NCI-H2107 (cell line): Measurements from ENCODE around the gene ZNF135.

Experiments used
- DNase-seq: peaks from one replicate; lab custom pipeline; 2025; lab: John Stamatoyannopoulos, UW

ZNF135 gene

DNA sequence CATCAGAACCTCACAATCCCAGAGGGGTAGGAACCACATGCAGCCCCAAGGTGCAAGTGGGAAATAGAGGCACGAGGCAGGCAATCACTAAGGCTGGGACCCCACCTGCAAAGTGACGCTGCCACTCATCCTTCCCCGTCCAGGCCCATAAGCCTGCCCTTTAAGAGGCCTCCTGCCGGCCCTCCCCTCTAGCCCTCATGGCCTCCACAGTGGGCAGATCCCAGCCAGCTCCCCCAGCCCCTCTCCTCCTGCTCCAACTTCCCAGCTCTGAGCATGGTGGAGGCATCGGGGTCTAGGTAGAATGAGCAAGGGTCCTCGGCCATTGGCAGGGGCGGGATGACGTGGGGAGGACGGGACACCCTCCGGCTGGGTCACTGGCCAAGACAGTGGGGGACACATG lies 36.2 kb downstream of the ZNF135 start:
- DNase-seq: no peak

- DNase-seq: no peak
Measured at GRCh38 chr19:58096884-58097283, 37.8 kb downstream of the ZNF135 start.

DNA sequence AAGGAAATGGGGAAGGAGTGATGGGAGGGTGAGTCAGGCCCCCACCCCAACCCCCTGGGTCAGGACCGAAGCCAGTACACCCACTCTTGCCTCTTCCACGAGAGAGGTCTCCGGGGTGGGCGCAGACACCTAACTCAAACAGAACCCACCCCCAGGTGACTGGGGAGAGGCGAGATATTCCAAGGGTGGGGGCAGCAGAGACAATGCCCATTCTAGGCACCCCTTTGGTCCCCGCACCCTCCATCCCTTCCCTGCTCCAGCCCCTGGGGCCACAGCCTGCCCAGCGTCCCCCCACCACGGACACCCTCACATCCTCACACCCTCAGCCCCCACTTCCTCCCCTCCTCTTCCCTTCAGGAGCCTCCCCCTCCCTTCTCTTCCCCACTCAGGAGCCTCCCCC lies 38.3 kb downstream of the ZNF135 start:
- DNase-seq: no peak

- peak; percentile 87 for DNase-seq
Measured at GRCh38 chr19:58097781-58098681, 38.9 kb downstream of the ZNF135 start, which contains the start of gene ZSCAN18. Gene ZSCAN18, minus strand, starts transcription at chr19:58098231. Its CDS starts 7,964 bp downstream, at chr19:58090267.

- no peak for DNase-seq
Measured at GRCh38 chr19:58098682-58098998, 39.6 kb downstream of the ZNF135 start.

GRCh38 chr19:58107778-58108545 lies 48.9 kb downstream of the ZNF135 start:
- no peak for DNase-seq

GRCh38 chr19:58108546-58108817 lies 49.4 kb downstream of the ZNF135 start:
- no peak for DNase-seq

DNA sequence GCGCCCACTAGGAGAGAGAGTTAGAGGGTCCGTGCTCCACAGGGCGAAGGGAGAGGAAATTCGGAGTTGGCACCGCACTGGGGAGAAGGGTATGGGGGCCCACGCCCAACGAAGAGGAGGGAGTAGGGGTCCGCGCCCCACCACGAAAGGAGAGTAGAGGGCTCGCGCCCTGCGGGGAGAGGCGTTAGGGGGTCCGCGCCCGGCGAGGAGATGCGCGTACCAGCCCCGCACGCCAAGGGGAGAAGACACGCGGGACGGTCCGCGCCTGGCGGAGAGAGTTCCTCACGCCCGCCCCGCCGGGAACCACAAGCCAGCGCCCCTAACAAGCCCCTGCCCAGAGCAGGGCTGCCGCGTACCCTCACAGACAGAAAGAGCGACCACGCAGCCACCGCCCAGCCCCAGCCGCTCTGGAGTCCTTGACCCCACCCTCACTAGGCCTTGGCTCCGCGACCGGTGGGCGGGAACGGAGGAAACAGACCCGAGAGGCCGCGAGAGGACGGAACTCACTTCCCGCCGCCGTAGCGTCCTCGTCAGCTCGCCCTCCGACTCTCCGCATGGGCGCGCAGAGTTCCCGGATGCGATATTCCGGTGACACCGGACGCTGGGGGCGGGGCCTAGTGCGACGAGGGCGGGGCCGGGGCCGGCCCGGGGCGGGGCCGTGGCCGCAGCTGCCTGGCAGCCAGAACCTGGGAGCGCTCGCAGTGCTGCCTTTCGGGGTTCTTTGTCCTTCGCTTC lies 58.9 kb downstream of the ZNF135 start:
- no peak for DNase-seq

- no peak for DNase-seq
Measured at GRCh38 chr19:58118979-58119733, 60.1 kb downstream of the ZNF135 start.
